ENCODE measurements around the gene RXRB.

RXRB gene

GRCh38 chr6:33211136-33211535 lies 10.7 kb upstream of the RXRB start:
- no peak for TF ChIP-seq ZFP3 (CRISPR knock-in tag; IDR thresholded peaks at IDR 0.05)
- no peak for ATAC-seq

DNA sequence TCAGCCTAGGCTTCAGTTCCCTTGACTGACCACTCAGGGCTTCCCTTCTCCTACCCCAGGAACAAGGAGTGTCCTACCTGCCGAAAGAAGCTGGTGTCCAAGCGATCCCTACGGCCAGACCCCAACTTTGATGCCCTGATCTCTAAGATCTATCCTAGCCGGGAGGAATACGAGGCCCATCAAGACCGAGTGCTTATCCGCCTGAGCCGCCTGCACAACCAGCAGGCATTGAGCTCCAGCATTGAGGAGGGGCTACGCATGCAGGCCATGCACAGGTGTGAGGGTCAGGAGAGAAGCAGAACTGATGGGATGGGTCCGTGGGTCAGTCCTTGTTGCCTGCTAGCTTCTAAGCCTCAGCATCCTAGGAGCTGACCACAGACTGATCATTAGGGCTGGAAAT lies 9.4 kb upstream of the RXRB start:
- ATAC-seq = no peak

DNA sequence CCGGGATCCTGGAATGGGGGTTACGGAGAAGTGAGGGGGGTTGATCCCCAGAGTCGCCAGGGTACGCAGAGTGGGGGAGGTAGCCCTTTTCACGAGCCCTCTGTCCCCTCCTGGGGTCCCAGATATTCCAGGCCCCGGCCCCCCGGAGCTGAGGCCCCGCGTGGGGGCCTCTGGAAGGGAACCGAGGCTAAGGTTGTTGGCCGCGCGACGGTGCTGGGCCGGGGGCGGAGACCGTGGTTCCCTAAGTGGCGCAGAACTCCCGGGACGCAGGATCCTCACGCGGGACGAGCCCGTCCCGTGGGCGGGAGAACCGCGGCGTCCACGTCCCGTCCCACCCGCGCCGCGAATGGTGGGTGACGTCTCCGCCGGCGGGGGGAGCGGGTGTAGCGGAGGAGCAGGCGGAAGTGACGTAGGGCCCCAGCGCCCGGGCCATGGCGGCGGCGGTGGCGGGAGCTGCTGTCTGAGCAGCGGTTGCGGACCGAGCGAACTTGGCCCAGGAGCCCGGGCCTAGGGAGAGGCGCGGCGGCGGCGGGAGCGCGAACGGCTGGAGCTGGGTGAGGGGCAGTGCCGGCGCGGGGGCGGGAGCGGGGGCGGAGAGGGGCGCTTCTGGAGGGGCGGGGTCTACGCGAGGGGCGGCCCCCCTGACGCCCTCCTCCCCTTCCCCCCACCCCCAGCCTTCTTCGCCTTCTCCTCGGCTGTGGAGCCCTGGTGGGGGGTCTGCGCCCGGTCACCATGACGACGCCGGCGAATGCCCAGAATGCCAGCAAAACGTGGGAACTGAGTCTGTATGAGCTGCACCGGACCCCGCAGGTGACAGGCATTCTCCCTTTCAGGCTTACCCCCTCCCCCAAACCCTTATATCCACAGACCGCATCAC lies 7.9 kb upstream of the RXRB start, which contains the start of gene RING1:
RING1 (plus strand) TSS at position 410 of the 877 bp plus-strand sequence; CDS start at position 733, 323 bp downstream.
- ATAC-seq = peak; percentile 50
- TF ChIP-seq RARB (CRISPR knock-in tag; IDR thresholded peaks at IDR 0.05) (no peak), GLIS3 (CRISPR knock-in tag; IDR thresholded peaks at IDR 0.05) (0 out of 2 replicates have a peak, but pooled peaks have one; percentile 64), TSHZ2 (CRISPR knock-in tag; IDR thresholded peaks at IDR 0.05) (peak; percentile 34; the same call in 1 of the 2 replicates), ZFP3 (CRISPR knock-in tag; IDR thresholded peaks at IDR 0.05) (0 out of 2 replicates have a peak, but pooled peaks have one; percentile 42), ZFP30 (CRISPR knock-in tag; IDR thresholded peaks at IDR 0.05) (no peak), CSDC2 (CRISPR knock-in tag; IDR thresholded peaks at IDR 0.05) (no peak), SNAI2 (CRISPR knock-in tag; IDR thresholded peaks at IDR 0.05) (no peak)

More for the DNA sequence above, 9.4 kb upstream of the RXRB start:
- no peak for TF ChIP-seq PPARA (CRISPR knock-in tag; IDR thresholded peaks at IDR 0.05; ENCODE audit: borderline replicate concordance)
- TF ChIP-seq BACH2 (CRISPR knock-in tag; IDR thresholded peaks at IDR 0.05; ENCODE audit: borderline replicate concordance) = no peak
- no peak for TF ChIP-seq ZFP3 (CRISPR knock-in tag; IDR thresholded peaks at IDR 0.05)
- TF ChIP-seq SNAI2 (CRISPR knock-in tag; IDR thresholded peaks at IDR 0.05) = no peak
- TF ChIP-seq, protein P1, sequence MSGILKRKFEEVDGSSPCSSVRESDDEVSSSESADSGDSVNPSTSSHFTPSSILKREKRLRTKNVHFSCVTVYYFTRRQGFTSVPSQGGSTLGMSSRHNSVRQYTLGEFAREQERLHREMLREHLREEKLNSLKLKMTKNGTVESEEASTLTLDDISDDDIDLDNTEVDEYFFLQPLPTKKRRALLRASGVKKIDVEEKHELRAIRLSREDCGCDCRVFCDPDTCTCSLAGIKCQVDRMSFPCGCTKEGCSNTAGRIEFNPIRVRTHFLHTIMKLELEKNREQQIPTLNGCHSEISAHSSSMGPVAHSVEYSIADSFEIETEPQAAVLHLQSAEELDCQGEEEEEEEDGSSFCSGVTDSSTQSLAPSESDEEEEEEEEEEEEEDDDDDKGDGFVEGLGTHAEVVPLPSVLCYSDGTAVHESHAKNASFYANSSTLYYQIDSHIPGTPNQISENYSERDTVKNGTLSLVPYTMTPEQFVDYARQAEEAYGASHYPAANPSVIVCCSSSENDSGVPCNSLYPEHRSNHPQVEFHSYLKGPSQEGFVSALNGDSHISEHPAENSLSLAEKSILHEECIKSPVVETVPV (CRISPR knock-in tag; IDR thresholded peaks at IDR 0.05) = no peak
- TF ChIP-seq RARB (CRISPR knock-in tag; IDR thresholded peaks at IDR 0.05) = no peak
- TF ChIP-seq CSDC2 (CRISPR knock-in tag; IDR thresholded peaks at IDR 0.05) = no peak
- TF ChIP-seq, protein P2, sequence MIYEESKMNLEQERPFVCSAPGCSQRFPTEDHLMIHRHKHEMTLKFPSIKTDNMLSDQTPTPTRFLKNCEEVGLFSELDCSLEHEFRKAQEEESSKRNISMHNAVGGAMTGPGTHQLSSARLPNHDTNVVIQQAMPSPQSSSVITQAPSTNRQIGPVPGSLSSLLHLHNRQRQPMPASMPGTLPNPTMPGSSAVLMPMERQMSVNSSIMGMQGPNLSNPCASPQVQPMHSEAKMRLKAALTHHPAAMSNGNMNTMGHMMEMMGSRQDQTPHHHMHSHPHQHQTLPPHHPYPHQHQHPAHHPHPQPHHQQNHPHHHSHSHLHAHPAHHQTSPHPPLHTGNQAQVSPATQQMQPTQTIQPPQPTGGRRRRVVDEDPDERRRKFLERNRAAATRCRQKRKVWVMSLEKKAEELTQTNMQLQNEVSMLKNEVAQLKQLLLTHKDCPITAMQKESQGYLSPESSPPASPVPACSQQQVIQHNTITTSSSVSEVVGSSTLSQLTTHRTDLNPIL (CRISPR knock-in tag; IDR thresholded peaks at IDR 0.05; ENCODE audit: low read depth) = no peak
- no peak for TF ChIP-seq ESRRG (CRISPR knock-in tag; IDR thresholded peaks at IDR 0.05)
- no peak for TF ChIP-seq TOX (CRISPR knock-in tag; IDR thresholded peaks at IDR 0.05; ENCODE audit: borderline replicate concordance)
- TF ChIP-seq ZFP30 (CRISPR knock-in tag; IDR thresholded peaks at IDR 0.05) = no peak
- no peak for TF ChIP-seq ZNF8 (CRISPR knock-in tag; IDR thresholded peaks at IDR 0.05)
- no peak for TF ChIP-seq ARNTL (CRISPR knock-in tag; IDR thresholded peaks at IDR 0.05; ENCODE audit: borderline replicate concordance, low read depth)
- no peak for TF ChIP-seq TCF4 (CRISPR knock-in tag; IDR thresholded peaks at IDR 0.05; ENCODE audit: borderline replicate concordance)

GRCh38 chr6:33207552-33208090 lies 7.2 kb upstream of the RXRB start:
- ATAC-seq = peak; percentile 56
- no peak for TF ChIP-seq PATZ1 (CRISPR knock-in tag; IDR thresholded peaks at IDR 0.05; ENCODE audit: borderline replicate concordance)
- TF ChIP-seq, protein P2 (CRISPR knock-in tag; IDR thresholded peaks at IDR 0.05; ENCODE audit: low read depth) = no peak
- TF ChIP-seq TSHZ2 (CRISPR knock-in tag; IDR thresholded peaks at IDR 0.05) = no peak
- TF ChIP-seq PPARA (CRISPR knock-in tag; IDR thresholded peaks at IDR 0.05; ENCODE audit: borderline replicate concordance) = no peak

All from SK-N-SH treated with all-trans-retinoic acid at 6 μM for 48 hours (cell line).